GM21723 (cell line): ENCODE results near the gene APOL3.
"Not testable (repeated sequence)": the region's sequence is repeated elsewhere in the genome, so short reads cannot be mapped to it uniquely, and the experiment has no call there.

Experiments
- ATAC-seq: cut with Tn5 transposase; IDR thresholded peaks from one replicate; pipeline ENCODE4 v1.9.1; 2021; ENCODE audit warnings: mild to moderate bottlenecking, moderate library complexity; ENCODE audit not compliant: unreplicated experiment

APOL3 gene, protein sequence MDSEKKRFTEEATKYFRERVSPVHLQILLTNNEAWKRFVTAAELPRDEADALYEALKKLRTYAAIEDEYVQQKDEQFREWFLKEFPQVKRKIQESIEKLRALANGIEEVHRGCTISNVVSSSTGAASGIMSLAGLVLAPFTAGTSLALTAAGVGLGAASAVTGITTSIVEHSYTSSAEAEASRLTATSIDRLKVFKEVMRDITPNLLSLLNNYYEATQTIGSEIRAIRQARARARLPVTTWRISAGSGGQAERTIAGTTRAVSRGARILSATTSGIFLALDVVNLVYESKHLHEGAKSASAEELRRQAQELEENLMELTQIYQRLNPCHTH

DNA sequence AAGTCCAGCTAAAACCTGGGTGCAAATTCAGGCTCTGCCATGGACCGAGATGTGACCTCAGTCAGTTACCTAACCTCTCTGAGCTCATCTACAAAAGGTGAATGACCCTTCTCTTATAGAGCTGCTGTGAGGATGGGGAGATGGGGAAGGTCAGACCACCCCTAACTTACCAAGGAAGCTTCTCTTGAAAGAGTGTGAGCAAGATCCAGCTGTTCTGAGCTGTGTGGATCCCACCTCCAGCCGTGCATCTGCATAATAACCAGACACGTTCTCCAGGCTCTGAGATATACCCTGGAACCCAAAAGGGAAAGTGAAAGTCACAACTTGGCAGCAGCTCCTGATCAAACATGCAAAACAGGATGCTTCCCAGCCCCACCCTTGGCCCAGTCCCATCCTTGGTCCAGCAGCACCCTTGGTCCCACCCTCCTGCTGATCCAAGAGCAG, at the start of gene APOL3:
Gene APOL3 (minus strand): TSS at position 257 of the 444 bp plus-strand sequence. CDS start 11,700 bp downstream, outside the sequence.
- peak; percentile 42 for ATAC-seq

DNA sequence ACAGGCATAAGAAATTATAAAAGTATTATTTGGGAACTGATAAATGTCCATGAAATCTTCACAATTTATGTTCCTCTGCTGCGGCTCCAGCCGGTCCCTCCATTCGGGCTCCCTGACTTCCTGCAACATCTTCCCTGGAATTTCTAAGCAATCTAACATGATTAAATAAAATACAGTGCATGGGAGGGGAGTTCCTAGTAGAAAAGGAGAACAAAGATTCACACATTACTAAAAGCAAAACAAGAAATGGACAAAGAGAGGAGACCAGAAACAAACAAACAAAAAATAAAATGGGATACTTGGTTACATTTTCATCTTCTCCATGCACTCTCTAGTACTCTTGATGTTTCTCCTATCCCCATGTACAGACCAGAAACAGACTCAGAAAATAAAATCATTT, 49.7 kb upstream of the APOL3 start:
- ATAC-seq: no peak

DNA sequence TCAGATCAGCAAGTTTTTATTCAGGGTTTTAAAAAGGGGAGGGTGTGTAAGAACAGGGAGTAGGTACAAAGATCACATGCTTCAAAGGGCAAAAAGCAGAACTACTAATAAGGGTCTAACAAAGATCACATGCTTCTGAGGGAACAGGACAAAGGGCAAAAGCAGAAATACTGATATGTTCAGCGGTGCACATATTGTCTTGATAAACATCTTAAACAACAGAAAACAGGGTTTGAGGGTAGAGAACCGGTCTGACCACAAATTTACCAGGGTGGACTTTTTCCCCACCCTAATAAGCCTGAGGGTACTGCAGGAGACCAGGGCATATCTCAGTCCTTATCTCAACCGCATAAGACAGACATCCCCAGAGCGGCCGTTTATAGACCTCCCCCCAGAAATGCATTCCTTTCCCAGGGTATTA, 48.9 kb upstream of the APOL3 start:
- ATAC-seq: not testable (repeated sequence)

DNA sequence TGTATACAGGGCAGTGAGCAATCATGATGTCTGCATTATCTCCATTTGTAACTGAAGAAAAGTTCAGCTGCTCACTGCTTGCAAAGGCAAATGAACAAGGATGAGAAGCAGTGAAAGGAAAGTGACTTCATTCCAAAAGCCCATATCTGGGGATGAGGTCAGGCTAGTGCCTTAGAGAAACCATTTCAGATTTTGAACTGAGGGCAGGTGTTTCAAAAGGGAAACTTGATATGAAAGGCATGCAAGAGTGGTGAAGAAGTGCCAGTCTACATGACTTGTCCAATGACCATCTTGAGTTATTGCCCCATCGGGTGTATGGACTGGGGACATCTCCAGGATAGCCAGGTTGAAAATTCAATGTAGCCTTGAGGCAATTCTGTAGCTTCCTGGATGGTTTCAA, 48.4 kb upstream of the APOL3 start:
- no peak for ATAC-seq

DNA sequence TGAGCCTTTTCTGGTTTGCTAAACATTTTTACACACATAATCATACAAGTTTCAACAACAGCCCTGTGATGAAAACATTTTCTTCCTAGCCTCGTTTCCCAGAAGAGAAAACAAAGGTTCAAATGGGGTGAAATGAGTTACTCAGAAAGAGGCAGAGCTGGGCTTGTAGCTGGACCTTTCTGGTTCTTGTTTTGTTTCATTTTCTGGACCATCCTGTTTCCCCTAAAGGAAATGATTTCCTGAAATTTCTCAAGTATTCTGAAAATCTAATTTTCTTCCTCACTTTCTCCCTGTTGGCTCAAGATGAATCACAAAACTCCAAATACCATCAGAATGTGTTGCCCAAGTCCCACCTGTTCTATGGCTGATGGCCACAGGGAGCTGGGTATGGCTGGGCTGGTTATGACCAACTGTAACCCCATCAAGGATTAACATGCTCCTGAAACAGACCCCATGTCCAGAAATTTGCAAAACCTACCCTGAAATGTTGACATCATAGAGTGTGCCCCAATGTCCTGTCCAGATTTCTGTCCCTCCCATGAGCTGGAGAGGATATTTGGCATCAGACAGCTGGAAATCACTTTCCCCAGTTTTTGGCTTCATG, 47.7 kb upstream of the APOL3 start:
- ATAC-seq: no peak

DNA sequence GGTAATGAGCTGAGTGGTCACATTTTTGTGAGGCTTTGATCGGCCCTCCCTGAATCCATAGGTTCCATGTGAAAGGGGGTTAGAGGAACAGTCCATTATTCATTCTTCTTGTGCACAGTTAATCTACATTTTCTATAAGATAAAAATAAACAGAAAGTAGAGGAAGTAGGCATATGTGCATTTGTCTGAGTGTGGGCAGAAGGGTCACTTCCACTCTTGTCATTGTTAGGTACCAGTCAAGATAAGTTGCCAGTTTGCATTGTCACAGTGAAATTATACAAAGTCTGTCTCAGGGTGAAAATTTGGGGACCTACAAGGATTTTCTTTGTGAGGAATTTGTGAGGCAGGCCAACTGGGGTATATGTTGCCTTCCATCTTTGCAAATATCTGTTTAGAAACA, 45.7 kb upstream of the APOL3 start:
- no peak for ATAC-seq

DNA sequence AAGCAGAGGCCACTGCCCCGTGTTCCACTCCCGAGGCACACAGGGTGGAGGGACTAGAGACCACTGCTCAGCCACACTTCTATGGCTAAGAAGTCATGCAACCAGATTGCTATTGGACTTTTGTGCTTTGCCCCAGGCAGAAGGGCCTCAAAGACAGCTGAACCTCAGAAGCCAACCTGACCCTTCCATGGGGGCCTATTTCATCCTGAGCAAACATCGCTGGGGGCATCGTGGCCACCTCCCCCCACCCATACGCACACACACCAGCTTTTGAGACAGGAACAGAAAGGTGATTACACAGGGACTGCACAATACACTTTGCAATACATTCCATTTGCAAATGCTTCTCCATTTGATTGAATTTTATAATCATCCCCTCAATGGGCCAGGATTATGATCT, 45.0 kb upstream of the APOL3 start:
- ATAC-seq: not testable (repeated sequence)

DNA sequence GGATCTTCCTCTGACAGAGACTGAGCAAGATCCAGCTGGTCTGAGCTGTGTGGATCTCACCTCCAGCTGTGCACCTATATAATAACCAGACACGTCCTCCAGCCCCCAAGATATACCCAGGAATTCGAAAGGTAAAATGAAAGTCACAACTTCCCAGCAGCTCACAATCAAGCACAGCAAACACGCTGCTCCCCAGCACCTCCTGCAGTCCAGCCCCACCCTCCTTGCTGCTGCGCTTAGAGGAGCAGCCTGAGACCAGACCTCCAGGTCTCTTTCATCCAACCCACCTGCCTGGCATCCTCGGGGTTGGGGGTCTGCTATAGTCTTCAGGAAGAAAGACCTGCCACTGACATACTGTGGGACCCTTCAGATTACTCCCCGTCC, 44.1 kb upstream of the APOL3 start:
- ATAC-seq: no peak

DNA sequence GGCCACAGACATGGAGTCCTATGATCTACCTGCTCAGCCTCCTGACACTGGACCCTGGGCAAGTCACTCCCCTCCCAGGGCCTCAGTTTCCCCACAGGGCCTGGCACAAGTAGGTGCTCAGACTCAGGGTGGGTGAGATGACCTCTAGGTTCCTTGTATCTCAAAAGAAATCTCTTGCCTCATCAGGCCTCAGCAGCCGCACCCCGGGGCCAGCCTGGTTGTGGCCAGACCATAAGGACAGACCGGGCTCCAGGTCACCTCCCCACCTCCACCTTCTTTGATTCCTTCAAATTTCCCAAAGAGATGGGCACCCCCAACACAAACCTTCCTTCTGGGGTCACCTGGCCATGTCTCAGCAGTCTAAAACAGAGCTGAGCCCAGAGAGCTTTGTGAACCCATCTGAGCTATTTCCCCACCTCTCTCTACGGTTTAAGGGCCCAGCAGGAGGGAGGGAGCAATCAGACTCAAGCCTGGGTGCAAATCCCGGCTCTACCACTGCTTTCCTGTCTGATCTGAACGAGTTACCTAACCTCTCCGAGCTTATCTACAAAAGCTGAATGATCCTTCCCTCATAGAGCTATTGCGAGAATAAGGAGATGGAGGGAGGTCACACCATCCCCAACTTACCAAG, 43.6 kb upstream of the APOL3 start:
- no peak for ATAC-seq

DNA sequence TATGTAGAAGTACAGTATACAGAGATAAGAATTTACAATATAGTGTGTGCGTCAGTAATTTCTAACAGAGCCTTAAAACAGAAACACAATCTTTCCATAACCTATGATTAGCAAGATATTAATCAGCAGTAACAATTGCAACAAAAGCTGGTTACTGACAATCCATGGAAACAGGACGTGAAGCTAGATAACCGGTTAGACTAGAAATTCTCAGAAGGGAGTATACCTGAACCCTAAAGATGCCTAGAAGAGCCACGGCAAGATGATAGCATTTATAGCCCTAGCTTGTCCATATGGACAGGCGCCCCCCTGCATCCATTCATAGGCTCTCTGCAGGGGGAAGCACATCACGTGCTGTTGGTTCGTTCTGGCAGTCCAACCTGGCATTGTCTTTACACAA, 42.9 kb upstream of the APOL3 start:
- ATAC-seq: not testable (repeated sequence)

DNA sequence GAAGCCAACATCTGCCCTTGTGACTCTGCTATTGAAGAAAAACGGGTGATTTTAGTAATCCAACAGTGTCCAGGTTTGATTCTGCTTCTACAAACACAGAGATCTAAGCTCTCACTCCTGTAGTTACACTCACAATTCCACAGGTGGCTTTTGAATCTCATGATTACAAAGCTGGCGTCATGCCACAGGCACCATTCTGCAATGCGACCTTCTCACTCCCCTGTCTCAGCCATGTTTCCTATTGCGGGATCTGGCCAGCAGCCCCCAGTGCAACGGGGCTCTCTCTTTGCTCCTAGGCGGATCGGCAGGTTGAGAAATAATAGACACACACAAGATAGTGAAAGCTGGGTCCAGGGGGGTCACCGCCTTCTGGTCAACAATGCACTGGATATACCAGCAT, 42.4 kb upstream of the APOL3 start:
- ATAC-seq: not testable (repeated sequence)

DNA sequence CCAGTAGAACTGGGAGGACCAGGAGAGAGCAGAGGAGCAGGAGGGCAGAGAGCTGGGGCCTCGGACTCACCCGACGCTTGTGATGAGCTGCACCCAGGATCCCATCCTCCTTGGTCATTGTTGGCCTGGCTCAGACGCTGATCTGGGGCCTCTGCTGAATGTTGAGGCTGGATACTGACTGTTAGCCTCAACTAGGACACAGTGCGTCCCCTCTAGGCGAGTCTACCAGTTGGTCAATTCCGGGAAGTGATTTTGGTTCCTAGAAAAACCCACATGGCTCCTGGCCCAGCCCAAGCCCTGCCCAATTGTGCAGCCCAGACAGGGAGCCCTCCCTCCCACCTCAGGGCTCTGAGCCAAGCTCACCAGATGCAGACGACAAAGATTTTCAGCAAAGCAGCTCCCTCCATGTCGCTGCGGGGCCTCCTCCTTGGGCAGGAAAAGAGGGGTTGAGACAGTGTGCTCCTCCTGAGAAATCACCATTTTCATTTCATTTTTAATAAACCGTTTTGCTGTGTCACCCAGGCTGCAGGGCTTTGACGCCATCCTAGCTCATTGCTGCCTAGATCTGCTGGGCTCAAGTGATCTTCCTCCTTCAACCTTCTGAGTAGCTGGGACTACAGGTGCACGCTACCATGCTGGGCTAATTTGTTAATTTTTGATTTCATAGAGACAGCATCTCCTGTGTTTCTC, 41.2 kb upstream of the APOL3 start, which contains the start of gene APOL4:
Gene APOL4 (minus strand): TSS at position 180 of the 690 bp plus-strand sequence. CDS start 75 bp downstream, at position 105.
- no peak for ATAC-seq

DNA sequence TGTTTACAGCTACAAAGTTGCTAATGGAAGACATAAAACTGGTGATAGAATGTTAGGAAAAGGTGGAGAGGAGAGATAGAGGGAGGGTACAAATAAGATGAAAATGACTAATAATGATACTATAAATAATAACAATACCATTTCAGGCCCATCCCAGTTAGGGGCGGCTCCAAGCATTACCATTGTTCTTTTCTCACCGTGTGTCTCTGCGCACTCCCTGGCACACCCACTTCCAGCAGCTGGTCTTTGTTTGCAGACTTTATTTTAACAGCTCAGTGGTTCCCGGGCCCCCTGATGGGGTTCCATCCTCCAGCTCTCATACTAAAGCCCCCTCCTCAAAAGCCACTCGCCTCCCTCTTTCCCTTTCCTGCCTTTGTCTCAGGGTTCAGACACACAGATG, 40.5 kb upstream of the APOL3 start:
- not testable (repeated sequence) for ATAC-seq

DNA sequence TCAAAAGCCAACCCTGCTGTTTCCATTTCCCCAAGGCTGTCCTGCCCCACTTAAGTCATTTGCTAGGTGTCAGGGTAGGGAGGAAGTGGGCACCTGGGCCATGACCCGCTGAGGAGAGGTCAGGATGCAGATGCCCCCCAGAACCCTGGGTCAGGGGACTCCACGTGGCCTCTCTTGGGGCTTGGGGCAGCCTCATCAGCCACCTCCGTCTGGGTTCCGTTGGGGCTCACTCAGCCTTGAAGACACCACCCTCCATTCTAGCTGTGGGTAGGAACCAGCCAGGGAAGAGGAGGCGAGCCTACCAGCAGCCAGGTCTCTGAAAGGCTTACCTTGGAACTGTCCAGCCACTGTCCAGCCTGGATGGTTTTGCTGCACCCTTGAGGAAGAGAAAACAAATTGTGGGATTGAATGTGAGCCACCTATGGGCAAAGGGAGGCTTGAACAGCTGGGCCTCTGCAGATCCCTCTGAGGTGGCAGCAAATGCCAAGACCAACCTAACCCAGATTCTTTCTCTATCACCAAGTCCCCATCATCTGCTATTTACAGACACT, 38.5 kb upstream of the APOL3 start:
- no peak for ATAC-seq

DNA sequence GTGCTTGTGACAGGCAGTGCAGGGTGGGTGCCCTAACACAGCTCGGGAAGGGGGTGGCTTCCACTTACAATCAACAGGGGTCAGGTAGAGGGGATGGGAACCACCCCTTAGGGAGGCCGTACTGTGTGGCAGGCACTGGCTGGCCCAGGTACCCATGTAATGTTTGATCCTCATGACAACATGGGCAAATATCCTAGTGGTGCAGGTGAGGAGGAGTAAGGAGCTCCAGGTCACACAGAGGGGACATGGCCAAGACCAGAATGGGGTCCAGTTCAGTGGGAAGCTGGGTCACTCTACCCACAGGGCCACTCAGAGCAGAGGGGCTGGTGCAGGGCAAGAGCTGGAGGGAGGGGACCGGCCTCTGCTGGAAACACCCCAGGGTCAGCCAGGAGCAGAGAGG, 38.0 kb upstream of the APOL3 start:
- ATAC-seq: no peak

DNA sequence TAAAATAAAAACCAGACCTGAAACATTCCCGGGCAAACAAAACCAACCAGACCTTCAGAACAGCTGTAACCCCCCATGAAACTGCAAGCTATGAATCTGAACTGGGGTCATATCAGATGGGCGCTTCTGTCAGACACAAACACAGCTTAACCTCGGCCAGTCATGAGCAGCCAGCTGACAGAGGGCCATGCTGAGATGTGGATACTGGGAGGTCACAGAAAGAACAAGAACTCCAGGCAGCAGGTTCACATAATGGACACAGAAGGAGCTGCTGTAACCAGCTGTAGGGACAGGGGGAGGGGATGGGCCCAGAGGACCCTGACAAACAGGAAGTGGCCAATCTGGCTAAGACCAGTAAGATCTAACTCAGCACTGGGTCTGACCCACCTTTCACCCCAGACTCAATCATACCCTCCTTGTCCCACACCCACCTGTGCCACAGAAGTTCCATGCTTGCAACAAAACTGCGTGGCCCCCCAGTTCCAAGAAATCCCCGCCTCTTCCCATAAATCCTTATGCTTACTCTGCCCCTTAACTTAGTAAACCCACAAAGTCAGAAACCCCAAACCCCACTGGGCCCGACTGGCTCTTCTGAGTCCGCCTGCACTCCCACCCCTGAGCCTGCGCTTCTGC, 37.1 kb upstream of the APOL3 start:
- ATAC-seq: no peak

DNA sequence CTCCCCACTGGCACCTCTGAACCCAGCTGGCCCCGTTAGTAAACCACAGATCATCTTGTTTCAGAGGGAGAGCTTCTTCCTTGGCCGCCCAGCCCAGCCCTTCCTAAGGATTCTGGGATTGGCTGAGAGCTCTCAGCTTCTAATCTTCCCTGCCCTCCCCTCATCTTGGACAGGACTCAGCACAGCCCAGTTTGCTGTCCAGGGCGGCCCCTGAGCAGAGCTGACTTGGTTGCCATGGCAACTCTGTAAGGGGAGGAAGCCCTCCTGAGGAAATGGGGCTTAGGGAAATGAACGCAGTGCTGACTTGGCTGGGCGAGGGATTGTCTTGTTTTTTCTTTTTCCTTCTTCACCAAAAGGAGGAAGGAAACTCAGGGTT, 36.5 kb upstream of the APOL3 start:
- ATAC-seq: no peak

DNA sequence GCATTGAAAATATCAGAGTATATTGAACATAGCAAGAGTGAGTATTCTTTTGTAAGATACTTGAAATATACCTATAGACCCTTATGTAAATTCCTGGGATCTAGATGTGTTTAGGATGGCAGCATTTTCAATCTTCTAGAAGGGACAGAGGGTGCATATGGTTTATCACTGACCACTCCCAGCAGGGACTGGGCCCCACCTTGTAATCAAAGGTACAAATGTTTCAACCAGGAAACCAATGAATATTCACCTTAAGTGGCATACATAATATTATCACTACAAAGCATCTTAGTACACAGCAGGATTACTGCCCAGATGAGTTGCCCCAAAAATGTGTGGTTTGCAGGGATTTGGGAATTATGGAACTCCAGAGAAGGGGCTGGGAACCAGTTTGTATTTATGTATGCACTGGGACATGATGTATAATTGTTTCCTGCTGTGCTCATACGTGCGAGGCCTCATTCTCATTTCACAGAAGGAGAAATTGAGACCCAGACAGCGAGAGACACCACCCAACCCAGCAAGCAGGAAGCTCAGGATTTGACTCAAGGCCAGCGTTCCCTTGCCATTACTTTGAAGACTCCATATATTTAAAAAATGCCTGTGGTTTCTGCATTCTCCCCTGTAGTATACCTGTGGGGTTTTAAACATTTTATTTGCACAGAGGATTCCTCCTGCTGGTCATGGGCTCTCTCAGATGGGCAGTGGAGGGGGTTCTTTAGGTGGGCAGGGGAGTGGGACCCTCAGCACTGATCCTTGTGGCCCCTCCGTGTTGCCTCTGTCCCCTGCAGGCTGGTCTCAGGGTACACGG, 35.9 kb upstream of the APOL3 start:
- ATAC-seq: no peak

DNA sequence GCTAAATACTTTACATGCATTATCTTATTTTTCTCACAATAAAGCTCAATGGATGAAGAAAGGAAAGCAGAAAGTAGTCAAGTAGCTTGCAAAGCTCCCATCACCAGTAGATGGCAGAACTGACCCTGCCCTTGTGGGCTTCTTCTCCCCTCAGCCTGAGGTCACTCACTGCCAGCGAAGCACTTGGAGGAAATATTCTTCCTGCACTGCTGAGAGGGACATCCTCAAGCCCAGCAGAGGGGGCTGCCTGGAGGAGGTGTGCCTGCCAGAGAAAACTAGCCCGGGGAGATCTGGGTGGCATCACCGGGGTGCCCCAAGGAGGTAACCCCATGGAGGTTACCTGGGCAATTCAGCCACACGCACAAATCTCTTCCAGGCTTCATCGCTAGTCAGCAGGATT, 34.4 kb upstream of the APOL3 start:
- no peak for ATAC-seq

DNA sequence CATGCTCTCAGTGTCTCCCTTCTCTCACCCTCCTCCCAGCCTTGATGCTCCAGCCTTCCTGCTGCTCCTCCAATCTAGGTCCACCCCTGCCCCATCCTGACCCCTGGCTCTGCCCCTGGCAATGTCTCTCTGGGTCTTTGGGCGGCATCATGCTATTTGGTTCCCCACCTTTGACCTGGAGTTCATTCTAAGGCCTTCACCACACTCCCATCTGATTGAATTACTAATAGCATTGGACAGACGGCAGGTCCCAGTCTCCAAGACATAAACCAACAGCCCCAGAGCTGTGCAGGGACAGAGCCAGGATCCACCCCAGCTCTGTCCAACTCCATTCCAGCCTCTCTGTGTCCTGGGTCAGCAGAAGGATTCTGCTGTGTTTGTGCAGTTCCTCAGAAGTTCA, 33.8 kb upstream of the APOL3 start:
- ATAC-seq: no peak
